WTC11 (cell line): Measurements from ENCODE around the gene PPP2R2C. TPM values are rescaled to one million over a fixed set of nuclear protein-coding genes. Genes with fewer than 3 reads are reported as not detected.

Experiments used
- ATAC-seq: fragments of 200-7000 bp; cut with Tn5 transposase; 2 replicates; pipeline ENCODE4 v1.10.0; 2021; ENCODE audit warnings: mild to moderate bottlenecking, moderate library complexity
- CTCF ChIA-PET: fragments of 300-600 bp; sonication (Branson Sonifier 250); formaldehyde crosslinking; loops from one replicate; lab custom pipeline; 2021; ENCODE audit warnings: antibody characterized with exemption; lab: Charles Lee
- POLR2A ChIA-PET: fragments of 350-600 bp; sonication (Branson Sonifier 250); formaldehyde crosslinking; loops from one replicate; lab custom pipeline; 2021; ENCODE audit warnings: antibody characterized with exemption; lab: Charles Lee
- DNase-seq: peaks from one replicate; pipeline ENCODE4 v3.0.0; 2021; ENCODE audit warnings: low spot score
- H3K27ac Mint-ChIP-seq: 2 replicates; pipeline ENCODE4 v1.8.0; 2021; ENCODE audit warnings: mixed read lengths
- H3K27me3 Mint-ChIP-seq: 2 replicates; pipeline ENCODE4 v1.8.0; 2021; ENCODE audit warnings: low read depth, mild to moderate bottlenecking, moderate library complexity, mixed read lengths
- H3K36me3 Mint-ChIP-seq: 2 replicates; pipeline ENCODE4 v1.8.0; 2021; ENCODE audit warnings: mixed read lengths
- H3K4me1 Mint-ChIP-seq: 2 replicates; pipeline ENCODE4 v1.8.0; 2022; ENCODE audit warnings: mixed read lengths
- H3K4me3 Mint-ChIP-seq: 2 replicates; pipeline ENCODE4 v1.8.0; 2021; ENCODE audit warnings: mild to moderate bottlenecking, moderate library complexity, mixed read lengths
- H3K9me3 Mint-ChIP-seq: 2 replicates; pipeline ENCODE4 v1.8.0; 2021; ENCODE audit warnings: mixed read lengths
- CBFB ChIP-seq: sonication (generic); formaldehyde crosslinking; IDR thresholded peaks from 2 replicates; pipeline ENCODE4 v1.8.1; 2022; ENCODE audit warnings: mild to moderate bottlenecking, low read depth, missing genetic modification reagents
- CREB1 ChIP-seq: sonication (generic); formaldehyde crosslinking; IDR thresholded peaks from 2 replicates; pipeline ENCODE4 v1.8.0; 2023; ENCODE audit warnings: mild to moderate bottlenecking, missing genetic modification reagents
- ESRRA ChIP-seq: sonication (generic); formaldehyde crosslinking; IDR thresholded peaks from 2 replicates; pipeline ENCODE4 v1.8.1; 2022; ENCODE audit warnings: mild to moderate bottlenecking, missing genetic modification reagents, borderline replicate concordance
- ETV6 ChIP-seq: sonication (generic); formaldehyde crosslinking; IDR thresholded peaks from 2 replicates; pipeline ENCODE4 v1.8.1; 2022; ENCODE audit warnings: mild to moderate bottlenecking, missing genetic modification reagents
- HMGA2 ChIP-seq: fragments of 250-450 bp; sonication (Bioruptor Pico); IDR thresholded peaks from 2 replicates; pipeline ENCODE4 v1.4.0; 2021; ENCODE audit warnings: mild to moderate bottlenecking, moderate library complexity
- IRF2 ChIP-seq: sonication (generic); formaldehyde crosslinking; IDR thresholded peaks from 2 replicates; pipeline ENCODE4 v1.8.0; 2022; ENCODE audit warnings: low read depth, missing genetic modification reagents, borderline replicate concordance
- JAZF1 ChIP-seq: fragments of 250-450 bp; sonication (Bioruptor Pico); IDR thresholded peaks from 2 replicates; pipeline ENCODE4 v1.9.0; 2021; ENCODE audit warnings: moderate library complexity, mild to moderate bottlenecking, inconsistent platforms
- MYBL2 ChIP-seq: sonication (generic); formaldehyde crosslinking; IDR thresholded peaks from 2 replicates; pipeline ENCODE4 v1.8.1; 2023; ENCODE audit warnings: mild to moderate bottlenecking, moderate library complexity, missing genetic modification reagents
- NFYB ChIP-seq: sonication (generic); formaldehyde crosslinking; conservative IDR thresholded peaks from 2 replicates; pipeline ENCODE4 v1.8.0; 2022; ENCODE audit warnings: low read depth, missing genetic modification reagents
- TCF7 ChIP-seq: sonication (generic); formaldehyde crosslinking; IDR thresholded peaks from 2 replicates; pipeline ENCODE4 v1.8.0; 2022; ENCODE audit warnings: mild to moderate bottlenecking, low read depth, missing genetic modification reagents, moderate library complexity
- TEAD4 ChIP-seq: sonication (generic); formaldehyde crosslinking; IDR thresholded peaks from 2 replicates; pipeline ENCODE4 v1.8.0; 2022; ENCODE audit warnings: mild to moderate bottlenecking, missing genetic modification reagents
- ZBTB21 ChIP-seq: sonication (generic); formaldehyde crosslinking; IDR thresholded peaks from 2 replicates; pipeline ENCODE4 v1.8.1; 2023; ENCODE audit warnings: mild to moderate bottlenecking, missing genetic modification reagents, borderline replicate concordance
- ZNF138 ChIP-seq: sonication (generic); formaldehyde crosslinking; conservative IDR thresholded peaks from 2 replicates; pipeline ENCODE4 v1.8.1; 2022; ENCODE audit warnings: mild to moderate bottlenecking, moderate library complexity, missing genetic modification reagents
- ZNF416 ChIP-seq: fragments of 250-450 bp; sonication (Bioruptor Pico); IDR thresholded peaks from 2 replicates; pipeline ENCODE4 v1.9.0; 2021; ENCODE audit warnings: mild to moderate bottlenecking, inconsistent platforms
- total RNA-seq: library from RNA; stranded (reverse); gene quantifications from 3 replicates; pipeline ENCODE4 v1.2.3, GENCODE V29; 2021
- TF ChIP-seq, protein P1 (sequence below): sonication (generic); formaldehyde crosslinking; IDR thresholded peaks from 2 replicates; pipeline ENCODE4 v1.8.0; 2023; ENCODE audit warnings: mild to moderate bottlenecking, missing genetic modification reagents
- TF ChIP-seq, protein P2 (sequence below): fragments of 250-450 bp; sonication (Bioruptor Pico); IDR thresholded peaks from 2 replicates; pipeline ENCODE4 v1.8.0; 2021; ENCODE audit warnings: mild to moderate bottlenecking
- TF ChIP-seq, protein P3 (sequence below): fragments of 250-450 bp; sonication (Bioruptor Pico); IDR thresholded peaks from 2 replicates; pipeline ENCODE4 v1.9.0; 2021; ENCODE audit warnings: mild to moderate bottlenecking
- TF ChIP-seq, protein P4 (sequence below): sonication (generic); formaldehyde crosslinking; IDR thresholded peaks from 2 replicates; pipeline ENCODE4 v1.8.0; 2022; ENCODE audit warnings: mild to moderate bottlenecking, missing genetic modification reagents
- TF ChIP-seq, protein P5 (sequence below): sonication (generic); formaldehyde crosslinking; IDR thresholded peaks from 2 replicates; pipeline ENCODE4 v1.8.1; 2022; ENCODE audit warnings: mild to moderate bottlenecking, missing genetic modification reagents, moderate library complexity, borderline replicate concordance
- TF ChIP-seq, protein P6 (sequence below): sonication (generic); formaldehyde crosslinking; IDR thresholded peaks from 2 replicates; pipeline ENCODE4 v1.8.0; 2022; ENCODE audit warnings: mild to moderate bottlenecking, missing genetic modification reagents
- TF ChIP-seq, protein P7 (sequence below): sonication (generic); formaldehyde crosslinking; IDR thresholded peaks from 2 replicates; pipeline ENCODE4 v1.8.0; 2023; ENCODE audit warnings: missing genetic modification reagents
- TF ChIP-seq, protein P8 (sequence below): fragments of 250-450 bp; sonication (Bioruptor Pico); IDR thresholded peaks from 2 replicates; pipeline ENCODE4 v2.1.2; 2022; ENCODE audit warnings: mild to moderate bottlenecking, moderate library complexity

Gene PPP2R2C
- total RNA-seq, 1 experiment from 2014 or later: 11.5 TPM

DNA sequence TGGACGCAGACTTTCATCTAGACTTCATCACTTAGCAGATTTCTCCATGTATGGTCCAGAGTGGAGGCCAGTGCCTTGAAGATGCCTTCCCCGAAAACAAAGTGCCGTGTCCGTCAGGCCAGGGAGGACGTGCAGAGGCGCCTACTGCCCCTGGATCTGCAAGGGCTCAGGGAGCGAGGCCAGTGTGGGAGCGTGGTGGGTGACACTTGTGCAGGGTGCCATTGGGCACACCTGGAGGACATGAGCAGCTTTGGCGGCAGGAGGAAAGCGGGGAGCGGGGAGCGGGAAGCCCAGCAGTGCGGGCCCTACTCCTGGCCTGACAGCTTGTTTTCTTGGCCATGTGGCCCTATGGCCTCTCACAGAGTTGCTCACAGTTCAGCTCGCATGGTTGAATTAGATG, 176.9 kb downstream of the PPP2R2C start:
- peaks cover 11% of the 10 kb centered on the region for H3K36me3 Mint-ChIP-seq
- no peak overlapping the region for H3K27ac Mint-ChIP-seq
- DNase-seq (no peak), ATAC-seq (no peak)
- no peaks in the 10 kb centered on the region for H3K27me3 Mint-ChIP-seq
- TF ChIP-seq CBFB (CRISPR knock-in tag) (no peak), CREB1 (CRISPR knock-in tag) (no peak), HMGA2 (CRISPR knock-in tag) (no peak)
- no peaks in the 10 kb centered on the region for H3K9me3 Mint-ChIP-seq
- H3K4me1 Mint-ChIP-seq: no peaks in the 10 kb centered on the region
- ChIA-PET POLR2A (no interaction called here), CTCF (interaction anchor here (1.3 to 1.5 kb wide), 2 partner anchors 32 to 35 kb away, joined by 3 read pairs; no protein-coding TSS in a partner anchor)
- no peak overlapping the region for H3K4me3 Mint-ChIP-seq

DNA sequence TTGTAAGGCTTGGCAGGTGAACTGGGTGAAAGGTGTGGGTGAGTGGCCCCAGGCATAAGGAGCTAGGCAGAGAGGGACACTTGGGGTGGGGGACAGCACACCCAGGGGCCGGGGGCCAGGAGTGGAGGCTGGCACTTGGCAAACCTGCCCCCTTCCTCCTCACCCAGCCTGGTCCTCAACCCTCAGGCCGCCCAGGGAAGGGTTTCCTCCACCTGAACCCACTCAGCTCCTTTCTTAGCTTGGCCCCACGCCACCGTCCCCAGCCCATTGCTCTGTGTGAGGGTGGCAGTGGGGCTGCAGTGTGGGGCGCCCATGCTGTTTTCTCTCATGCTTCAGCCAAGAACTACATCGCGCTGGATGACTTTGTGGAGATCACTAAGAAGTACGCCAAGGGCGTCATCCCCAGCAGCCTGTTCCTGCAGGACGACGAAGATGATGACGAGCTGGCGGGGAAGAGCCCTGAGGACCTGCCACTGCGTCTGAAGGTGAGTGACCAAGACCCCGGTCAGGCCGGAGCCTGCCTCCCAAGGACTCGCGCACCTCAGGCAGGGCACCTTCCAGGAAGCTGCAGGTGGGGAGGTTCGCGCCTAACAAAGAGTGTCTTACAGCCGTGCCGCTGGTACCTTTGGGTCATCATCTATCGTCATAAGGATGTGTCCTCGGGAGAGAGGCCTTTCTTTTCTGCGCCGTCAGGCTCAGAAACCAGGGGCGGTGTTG, 177.6 kb downstream of the PPP2R2C start:
- no peak for DNase-seq
- Mint-ChIP-seq H3K27me3 (no peaks in the 10 kb centered on the region), H3K36me3 (peaks cover 10% of the 10 kb centered on the region; the same call in 1 of the 2 replicates), H3K9me3 (no peaks in the 10 kb centered on the region), H3K4me3 (no peak overlapping the region), H3K27ac (no peak overlapping the region; the same call in 1 of the 2 replicates), H3K4me1 (no peaks in the 10 kb centered on the region)
- TF ChIP-seq, protein P1, sequence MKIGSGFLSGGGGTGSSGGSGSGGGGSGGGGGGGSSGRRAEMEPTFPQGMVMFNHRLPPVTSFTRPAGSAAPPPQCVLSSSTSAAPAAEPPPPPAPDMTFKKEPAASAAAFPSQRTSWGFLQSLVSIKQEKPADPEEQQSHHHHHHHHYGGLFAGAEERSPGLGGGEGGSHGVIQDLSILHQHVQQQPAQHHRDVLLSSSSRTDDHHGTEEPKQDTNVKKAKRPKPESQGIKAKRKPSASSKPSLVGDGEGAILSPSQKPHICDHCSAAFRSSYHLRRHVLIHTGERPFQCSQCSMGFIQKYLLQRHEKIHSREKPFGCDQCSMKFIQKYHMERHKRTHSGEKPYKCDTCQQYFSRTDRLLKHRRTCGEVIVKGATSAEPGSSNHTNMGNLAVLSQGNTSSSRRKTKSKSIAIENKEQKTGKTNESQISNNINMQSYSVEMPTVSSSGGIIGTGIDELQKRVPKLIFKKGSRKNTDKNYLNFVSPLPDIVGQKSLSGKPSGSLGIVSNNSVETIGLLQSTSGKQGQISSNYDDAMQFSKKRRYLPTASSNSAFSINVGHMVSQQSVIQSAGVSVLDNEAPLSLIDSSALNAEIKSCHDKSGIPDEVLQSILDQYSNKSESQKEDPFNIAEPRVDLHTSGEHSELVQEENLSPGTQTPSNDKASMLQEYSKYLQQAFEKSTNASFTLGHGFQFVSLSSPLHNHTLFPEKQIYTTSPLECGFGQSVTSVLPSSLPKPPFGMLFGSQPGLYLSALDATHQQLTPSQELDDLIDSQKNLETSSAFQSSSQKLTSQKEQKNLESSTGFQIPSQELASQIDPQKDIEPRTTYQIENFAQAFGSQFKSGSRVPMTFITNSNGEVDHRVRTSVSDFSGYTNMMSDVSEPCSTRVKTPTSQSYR: no peak
- TF ChIP-seq ESRRA (CRISPR knock-in tag): no peak
- TF ChIP-seq NFYB (CRISPR knock-in tag): no peak
- TF ChIP-seq, protein P2, sequence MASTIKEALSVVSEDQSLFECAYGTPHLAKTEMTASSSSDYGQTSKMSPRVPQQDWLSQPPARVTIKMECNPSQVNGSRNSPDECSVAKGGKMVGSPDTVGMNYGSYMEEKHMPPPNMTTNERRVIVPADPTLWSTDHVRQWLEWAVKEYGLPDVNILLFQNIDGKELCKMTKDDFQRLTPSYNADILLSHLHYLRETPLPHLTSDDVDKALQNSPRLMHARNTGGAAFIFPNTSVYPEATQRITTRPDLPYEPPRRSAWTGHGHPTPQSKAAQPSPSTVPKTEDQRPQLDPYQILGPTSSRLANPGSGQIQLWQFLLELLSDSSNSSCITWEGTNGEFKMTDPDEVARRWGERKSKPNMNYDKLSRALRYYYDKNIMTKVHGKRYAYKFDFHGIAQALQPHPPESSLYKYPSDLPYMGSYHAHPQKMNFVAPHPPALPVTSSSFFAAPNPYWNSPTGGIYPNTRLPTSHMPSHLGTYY (CRISPR knock-in tag): no peak
- TF ChIP-seq ZNF138: no peak
- TF ChIP-seq, protein P3, sequence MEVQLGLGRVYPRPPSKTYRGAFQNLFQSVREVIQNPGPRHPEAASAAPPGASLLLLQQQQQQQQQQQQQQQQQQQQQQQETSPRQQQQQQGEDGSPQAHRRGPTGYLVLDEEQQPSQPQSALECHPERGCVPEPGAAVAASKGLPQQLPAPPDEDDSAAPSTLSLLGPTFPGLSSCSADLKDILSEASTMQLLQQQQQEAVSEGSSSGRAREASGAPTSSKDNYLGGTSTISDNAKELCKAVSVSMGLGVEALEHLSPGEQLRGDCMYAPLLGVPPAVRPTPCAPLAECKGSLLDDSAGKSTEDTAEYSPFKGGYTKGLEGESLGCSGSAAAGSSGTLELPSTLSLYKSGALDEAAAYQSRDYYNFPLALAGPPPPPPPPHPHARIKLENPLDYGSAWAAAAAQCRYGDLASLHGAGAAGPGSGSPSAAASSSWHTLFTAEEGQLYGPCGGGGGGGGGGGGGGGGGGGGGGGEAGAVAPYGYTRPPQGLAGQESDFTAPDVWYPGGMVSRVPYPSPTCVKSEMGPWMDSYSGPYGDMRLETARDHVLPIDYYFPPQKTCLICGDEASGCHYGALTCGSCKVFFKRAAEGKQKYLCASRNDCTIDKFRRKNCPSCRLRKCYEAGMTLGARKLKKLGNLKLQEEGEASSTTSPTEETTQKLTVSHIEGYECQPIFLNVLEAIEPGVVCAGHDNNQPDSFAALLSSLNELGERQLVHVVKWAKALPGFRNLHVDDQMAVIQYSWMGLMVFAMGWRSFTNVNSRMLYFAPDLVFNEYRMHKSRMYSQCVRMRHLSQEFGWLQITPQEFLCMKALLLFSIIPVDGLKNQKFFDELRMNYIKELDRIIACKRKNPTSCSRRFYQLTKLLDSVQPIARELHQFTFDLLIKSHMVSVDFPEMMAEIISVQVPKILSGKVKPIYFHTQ (CRISPR knock-in tag): no peak
- TF ChIP-seq JAZF1: no peak
- TF ChIP-seq, protein P4, sequence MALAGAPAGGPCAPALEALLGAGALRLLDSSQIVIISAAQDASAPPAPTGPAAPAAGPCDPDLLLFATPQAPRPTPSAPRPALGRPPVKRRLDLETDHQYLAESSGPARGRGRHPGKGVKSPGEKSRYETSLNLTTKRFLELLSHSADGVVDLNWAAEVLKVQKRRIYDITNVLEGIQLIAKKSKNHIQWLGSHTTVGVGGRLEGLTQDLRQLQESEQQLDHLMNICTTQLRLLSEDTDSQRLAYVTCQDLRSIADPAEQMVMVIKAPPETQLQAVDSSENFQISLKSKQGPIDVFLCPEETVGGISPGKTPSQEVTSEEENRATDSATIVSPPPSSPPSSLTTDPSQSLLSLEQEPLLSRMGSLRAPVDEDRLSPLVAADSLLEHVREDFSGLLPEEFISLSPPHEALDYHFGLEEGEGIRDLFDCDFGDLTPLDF (CRISPR knock-in tag): no peak
- TF ChIP-seq ZBTB21 (CRISPR knock-in tag): no peak
- no peak for TF ChIP-seq MYBL2 (CRISPR knock-in tag)
- TF ChIP-seq IRF2 (CRISPR knock-in tag): no peak
- TF ChIP-seq, protein P5, sequence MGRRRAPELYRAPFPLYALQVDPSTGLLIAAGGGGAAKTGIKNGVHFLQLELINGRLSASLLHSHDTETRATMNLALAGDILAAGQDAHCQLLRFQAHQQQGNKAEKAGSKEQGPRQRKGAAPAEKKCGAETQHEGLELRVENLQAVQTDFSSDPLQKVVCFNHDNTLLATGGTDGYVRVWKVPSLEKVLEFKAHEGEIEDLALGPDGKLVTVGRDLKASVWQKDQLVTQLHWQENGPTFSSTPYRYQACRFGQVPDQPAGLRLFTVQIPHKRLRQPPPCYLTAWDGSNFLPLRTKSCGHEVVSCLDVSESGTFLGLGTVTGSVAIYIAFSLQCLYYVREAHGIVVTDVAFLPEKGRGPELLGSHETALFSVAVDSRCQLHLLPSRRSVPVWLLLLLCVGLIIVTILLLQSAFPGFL (CRISPR knock-in tag): no peak
- no peak for TF ChIP-seq ZNF416 (CRISPR knock-in tag)
- TF ChIP-seq, protein P6, sequence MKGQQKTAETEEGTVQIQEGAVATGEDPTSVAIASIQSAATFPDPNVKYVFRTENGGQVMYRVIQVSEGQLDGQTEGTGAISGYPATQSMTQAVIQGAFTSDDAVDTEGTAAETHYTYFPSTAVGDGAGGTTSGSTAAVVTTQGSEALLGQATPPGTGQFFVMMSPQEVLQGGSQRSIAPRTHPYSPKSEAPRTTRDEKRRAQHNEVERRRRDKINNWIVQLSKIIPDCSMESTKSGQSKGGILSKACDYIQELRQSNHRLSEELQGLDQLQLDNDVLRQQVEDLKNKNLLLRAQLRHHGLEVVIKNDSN: no peak
- no peak for TF ChIP-seq ETV6
- TF ChIP-seq TEAD4 (CRISPR knock-in tag): no peak
- TF ChIP-seq, protein P7, sequence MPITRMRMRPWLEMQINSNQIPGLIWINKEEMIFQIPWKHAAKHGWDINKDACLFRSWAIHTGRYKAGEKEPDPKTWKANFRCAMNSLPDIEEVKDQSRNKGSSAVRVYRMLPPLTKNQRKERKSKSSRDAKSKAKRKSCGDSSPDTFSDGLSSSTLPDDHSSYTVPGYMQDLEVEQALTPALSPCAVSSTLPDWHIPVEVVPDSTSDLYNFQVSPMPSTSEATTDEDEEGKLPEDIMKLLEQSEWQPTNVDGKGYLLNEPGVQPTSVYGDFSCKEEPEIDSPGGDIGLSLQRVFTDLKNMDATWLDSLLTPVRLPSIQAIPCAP (CRISPR knock-in tag): no peak
- no peak for TF ChIP-seq TCF7
- TF ChIP-seq, protein P8, sequence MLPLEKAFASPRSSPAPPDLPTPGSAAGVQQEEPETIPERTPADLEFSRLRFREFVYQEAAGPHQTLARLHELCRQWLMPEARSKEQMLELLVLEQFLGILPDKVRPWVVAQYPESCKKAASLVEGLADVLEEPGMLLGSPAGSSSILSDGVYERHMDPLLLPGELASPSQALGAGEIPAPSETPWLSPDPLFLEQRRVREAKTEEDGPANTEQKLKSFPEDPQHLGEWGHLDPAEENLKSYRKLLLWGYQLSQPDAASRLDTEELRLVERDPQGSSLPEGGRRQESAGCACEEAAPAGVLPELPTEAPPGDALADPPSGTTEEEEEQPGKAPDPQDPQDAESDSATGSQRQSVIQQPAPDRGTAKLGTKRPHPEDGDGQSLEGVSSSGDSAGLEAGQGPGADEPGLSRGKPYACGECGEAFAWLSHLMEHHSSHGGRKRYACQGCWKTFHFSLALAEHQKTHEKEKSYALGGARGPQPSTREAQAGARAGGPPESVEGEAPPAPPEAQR (CRISPR knock-in tag): no peak
- ChIA-PET POLR2A (no interaction called here), CTCF (interaction anchor here (1.5 kb wide), 1 partner anchor 35 kb away, joined by 3 read pairs; no protein-coding TSS in a partner anchor)
- ATAC-seq: no peak
